Hepatocyte (in vitro differentiated cells): ENCODE data around the gene WIPF3. TPM values are rescaled to one million over a fixed set of nuclear protein-coding genes. Genes with fewer than 3 reads are reported as not detected.

ENCODE experiments used
- DNase-seq: peaks from one replicate; pipeline ENCODE4 v3.0.0-alpha.2; 2016; ENCODE audit warnings: low spot score
- H2AFZ ChIP-seq: fragments of 200-600 bp; sonication (generic); 2 replicates; pipeline ENCODE4 v1.6.0; 2016; ENCODE audit warnings: antibody characterized with exemption, mild to moderate bottlenecking
- H3K27ac ChIP-seq: fragments of 200-600 bp; sonication (generic); 2 replicates; pipeline ENCODE4 v1.5.1; 2016; ENCODE audit warnings: mild to moderate bottlenecking
- H3K27me3 ChIP-seq: fragments of 200-600 bp; sonication (generic); 2 replicates; pipeline ENCODE4 v1.6.1; 2016
- H3K36me3 ChIP-seq: fragments of 200-600 bp; sonication (generic); replicated peaks from 2 replicates; pipeline ENCODE4 v1.5.1; 2016; ENCODE audit warnings: low read depth; ENCODE audit not compliant: insufficient read depth
- H3K4me1 ChIP-seq: fragments of 200-600 bp; sonication (generic); 2 replicates; pipeline ENCODE4 v1.5.1; 2016; ENCODE audit warnings: mild to moderate bottlenecking, moderate library complexity; ENCODE audit not compliant: insufficient read depth
- H3K4me2 ChIP-seq: fragments of 200-600 bp; sonication (generic); 2 replicates; pipeline ENCODE4 v1.6.0; 2016
- H3K4me3 ChIP-seq: fragments of 200-600 bp; sonication (generic); 2 replicates; pipeline ENCODE4 v1.5.1; 2016; ENCODE audit warnings: mild to moderate bottlenecking
- H3K79me2 ChIP-seq: fragments of 200-600 bp; sonication (generic); 2 replicates; pipeline ENCODE4 v1.6.0; 2017; ENCODE audit warnings: mild to moderate bottlenecking
- H3K9me2 ChIP-seq: fragments of 200-600 bp; sonication (generic); replicated peaks from 2 replicates; pipeline ENCODE4 v1.6.0; 2017; ENCODE audit warnings: mild to moderate bottlenecking; ENCODE audit not compliant: insufficient read depth
- H3K9me3 ChIP-seq: fragments of 200-600 bp; sonication (generic); 2 replicates; pipeline ENCODE4 v1.5.1; 2016; ENCODE audit warnings: low read depth, mild to moderate bottlenecking
- H4K20me1 ChIP-seq: fragments of 200-600 bp; sonication (generic); 2 replicates; pipeline ENCODE4 v1.6.0; 2016; ENCODE audit warnings: mild to moderate bottlenecking; ENCODE audit not compliant: insufficient read depth, poor library complexity, severe bottlenecking
- EZH2 ChIP-seq: fragments of 200-600 bp; sonication (generic); IDR thresholded peaks from 2 replicates; pipeline ENCODE4 v1.6.1; 2016; ENCODE audit warnings: antibody characterized with exemption, mild to moderate bottlenecking, borderline replicate concordance
- EZH2phosphoT487 ChIP-seq: fragments of 200-600 bp; sonication (generic); IDR thresholded peaks from one replicate; pipeline ENCODE4 v1.6.1; 2018; ENCODE audit warnings: antibody characterized with exemption, mild to moderate bottlenecking, low read depth, moderate library complexity; ENCODE audit not compliant: unreplicated experiment, severe bottlenecking
- WGBS: methylation state at CpG from one replicate; pipeline ENCODE4 v1.1.6; 2016; ENCODE audit warnings: low lambda C conversion rate; ENCODE audit errors: missing lambda C conversion rate; 5-methylcytosine and 5-hydroxymethylcytosine counted together
- polyA plus RNA-seq: library from polyadenylated mRNA; unstranded; fragments of >200 nt; fragmentation: Nextera tagmentation; extraction: Ambion mirVana; gene quantifications from 2 replicates; pipeline ENCODE4 v1.2.1, GENCODE V29; 2016
- total RNA-seq: library from RNA; depleted of rRNA; stranded (reverse); fragments of >200 nt; gene quantifications from 2 replicates; pipeline ENCODE4 v1.2.3, GENCODE V29; 2014
- TF ChIP-seq, protein P1 (sequence below): fragments of 200-600 bp; sonication (generic); IDR thresholded peaks from 2 replicates; pipeline ENCODE4 v1.5.1; 2016; ENCODE audit warnings: antibody characterized with exemption, mild to moderate bottlenecking; ENCODE audit not compliant: poor library complexity

The WIPF3 gene
- total and polyA plus RNA-seq, 2 experiments from 2014 or later = 0.98 to 2.4 TPM

DNA sequence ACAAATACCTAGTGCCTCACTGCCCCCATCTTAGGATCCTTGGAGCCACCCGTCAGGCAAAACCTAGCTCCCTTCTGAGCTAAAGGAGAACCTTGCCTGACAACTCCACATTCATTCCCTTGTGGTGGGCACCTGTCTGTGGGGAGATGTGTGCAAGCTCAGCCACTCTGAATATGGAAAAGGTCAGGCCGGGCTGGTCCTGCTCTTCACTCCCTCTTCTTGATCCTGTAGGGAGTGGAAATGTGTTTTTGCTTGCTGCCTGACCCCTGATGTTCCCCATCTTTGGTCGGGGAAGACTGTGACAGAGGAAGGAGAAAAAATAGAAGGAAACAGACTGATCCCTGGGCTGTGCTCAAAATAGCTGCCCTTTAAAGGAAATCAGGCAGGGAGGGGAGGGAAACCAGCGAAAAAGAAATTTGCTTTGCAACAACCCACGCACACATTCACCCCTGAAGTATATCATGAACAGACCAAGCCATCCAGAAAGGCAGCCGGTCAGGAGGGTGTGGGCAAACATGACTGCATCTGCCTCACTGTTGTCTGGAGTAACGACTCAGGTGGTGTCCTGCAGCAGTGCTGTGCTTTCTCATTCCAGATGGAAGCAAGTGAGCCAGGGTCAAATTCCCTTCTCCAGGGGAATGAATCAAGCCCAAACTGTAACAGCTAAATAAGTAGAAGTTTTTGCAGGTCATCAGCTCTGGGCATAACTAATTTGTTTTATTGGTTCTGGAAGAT is 109.3 kb downstream of the WIPF3 start:
- Histone ChIP-seq H3K36me3 (no peaks in the 10 kb centered on the region), H3K27me3 (no peaks in the 10 kb centered on the region), H3K4me3 (no peak overlapping the region), H4K20me1 (no peaks in the 10 kb centered on the region), H3K79me2 (no peaks in the 10 kb centered on the region), H3K4me2 (no peak overlapping the region), H3K9me3 (no peaks in the 10 kb centered on the region), H3K27ac (no peak overlapping the region), H3K4me1 (no peaks in the 10 kb centered on the region), H3K9me2 (no peaks in the 10 kb centered on the region), H2AFZ (no peak overlapping the region)
- no peak for DNase-seq
- 79% methylated on average over 7 of the region's 7 CpGs for WGBS
- TF ChIP-seq EZH2phosphoT487 = no peak

DNA sequence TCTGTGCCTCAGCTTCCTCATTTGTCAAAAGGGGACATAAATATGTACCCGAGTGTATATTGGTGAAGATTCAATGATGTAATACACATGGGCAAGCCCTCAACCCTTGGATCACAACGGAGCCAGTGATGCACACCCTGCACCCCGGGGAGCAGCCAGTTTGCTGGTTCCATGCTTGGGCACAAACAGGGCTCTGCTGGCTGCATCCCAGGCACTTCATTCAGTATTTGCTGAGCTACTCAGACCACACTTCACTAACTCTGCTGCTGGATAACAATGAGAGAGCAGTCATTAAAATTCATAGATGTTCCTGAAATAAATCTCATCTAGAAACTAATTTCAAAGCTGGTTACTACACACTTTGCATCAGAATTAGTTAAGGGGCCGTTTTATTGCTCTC is 111.3 kb downstream of the WIPF3 start:
- no peaks in the 10 kb centered on the region for H3K79me2 ChIP-seq
- no peaks in the 10 kb centered on the region for H3K9me3 ChIP-seq
- DNase-seq = no peak
- H3K4me2 ChIP-seq = no peak overlapping the region
- TF ChIP-seq, protein P1, sequence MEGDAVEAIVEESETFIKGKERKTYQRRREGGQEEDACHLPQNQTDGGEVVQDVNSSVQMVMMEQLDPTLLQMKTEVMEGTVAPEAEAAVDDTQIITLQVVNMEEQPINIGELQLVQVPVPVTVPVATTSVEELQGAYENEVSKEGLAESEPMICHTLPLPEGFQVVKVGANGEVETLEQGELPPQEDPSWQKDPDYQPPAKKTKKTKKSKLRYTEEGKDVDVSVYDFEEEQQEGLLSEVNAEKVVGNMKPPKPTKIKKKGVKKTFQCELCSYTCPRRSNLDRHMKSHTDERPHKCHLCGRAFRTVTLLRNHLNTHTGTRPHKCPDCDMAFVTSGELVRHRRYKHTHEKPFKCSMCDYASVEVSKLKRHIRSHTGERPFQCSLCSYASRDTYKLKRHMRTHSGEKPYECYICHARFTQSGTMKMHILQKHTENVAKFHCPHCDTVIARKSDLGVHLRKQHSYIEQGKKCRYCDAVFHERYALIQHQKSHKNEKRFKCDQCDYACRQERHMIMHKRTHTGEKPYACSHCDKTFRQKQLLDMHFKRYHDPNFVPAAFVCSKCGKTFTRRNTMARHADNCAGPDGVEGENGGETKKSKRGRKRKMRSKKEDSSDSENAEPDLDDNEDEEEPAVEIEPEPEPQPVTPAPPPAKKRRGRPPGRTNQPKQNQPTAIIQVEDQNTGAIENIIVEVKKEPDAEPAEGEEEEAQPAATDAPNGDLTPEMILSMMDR = no peak
- TF ChIP-seq EZH2 (no peak), EZH2phosphoT487 (no peak)
- no peak overlapping the region for H3K27ac ChIP-seq
- no peaks in the 10 kb centered on the region for H3K9me2 ChIP-seq
- no peaks in the 10 kb centered on the region for H3K4me1 ChIP-seq
- peaks cover 3% of the 10 kb centered on the region for H4K20me1 ChIP-seq
- H3K27me3 ChIP-seq = no peaks in the 10 kb centered on the region
- WGBS = 86% methylated on average over 4 of the region's 4 CpGs
- H2AFZ ChIP-seq = no peak overlapping the region
- H3K36me3 ChIP-seq = no peaks in the 10 kb centered on the region
- H3K4me3 ChIP-seq = no peak overlapping the region

DNA sequence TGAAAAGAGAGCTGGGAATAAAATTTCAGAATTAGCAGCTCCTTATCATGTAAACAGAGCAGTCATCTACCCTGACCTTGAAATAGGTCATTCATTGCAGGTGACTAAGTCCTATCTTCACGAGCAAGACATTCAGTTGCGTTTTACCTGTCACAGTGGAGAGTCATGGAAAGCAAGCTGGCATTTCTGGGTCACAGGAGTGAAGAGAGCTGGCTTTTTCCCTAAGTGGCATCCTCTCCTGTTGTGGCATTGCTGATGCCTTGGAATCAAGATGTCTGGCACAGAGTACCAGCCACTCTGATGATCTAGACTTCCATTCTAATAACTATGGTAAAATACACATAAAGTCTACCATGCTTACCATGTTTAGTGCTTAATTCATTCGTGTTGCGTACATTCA is 112.5 kb downstream of the WIPF3 start:
- H3K9me2 ChIP-seq = no peaks in the 10 kb centered on the region
- WGBS = 96% methylated on average over 4 of the region's 4 CpGs
- H3K27ac ChIP-seq = no peak overlapping the region
- no peaks in the 10 kb centered on the region for H3K4me1 ChIP-seq
- H3K9me3 ChIP-seq = no peaks in the 10 kb centered on the region
- H2AFZ ChIP-seq = no peak overlapping the region
- H3K4me2 ChIP-seq = no peak overlapping the region
- no peak overlapping the region for H3K4me3 ChIP-seq
- peaks cover 3% of the 10 kb centered on the region for H4K20me1 ChIP-seq
- H3K36me3 ChIP-seq = no peaks in the 10 kb centered on the region
- no peaks in the 10 kb centered on the region for H3K27me3 ChIP-seq
- no peak for DNase-seq
- no peaks in the 10 kb centered on the region for H3K79me2 ChIP-seq
- TF ChIP-seq, protein P1 = no peak
- TF ChIP-seq EZH2 = no peak
- no peak for TF ChIP-seq EZH2phosphoT487

DNA sequence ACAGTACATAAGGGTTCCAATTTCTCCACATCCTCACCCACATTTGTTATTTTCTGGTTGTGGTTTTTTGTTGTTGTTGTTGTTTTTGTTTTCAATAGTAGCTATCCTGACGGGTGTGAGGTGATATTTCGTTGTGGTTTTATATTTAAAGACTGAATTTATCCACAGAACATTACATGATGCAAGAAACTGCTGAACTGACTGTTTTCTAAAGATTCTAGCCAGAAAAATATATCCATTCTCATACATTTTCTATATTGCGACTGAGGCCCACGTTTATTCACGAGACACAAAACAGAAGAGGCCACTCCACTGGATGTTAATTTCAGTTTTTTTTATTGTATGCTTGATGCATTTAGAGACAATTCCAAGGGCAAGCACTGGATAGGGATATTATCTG is 113.5 kb downstream of the WIPF3 start:
- no peak for DNase-seq
- no peaks in the 10 kb centered on the region for H3K9me3 ChIP-seq
- no peak overlapping the region for H3K4me2 ChIP-seq
- H3K27me3 ChIP-seq = no peaks in the 10 kb centered on the region
- no peaks in the 10 kb centered on the region for H3K79me2 ChIP-seq
- H4K20me1 ChIP-seq = peaks cover 3% of the 10 kb centered on the region
- WGBS = 96% methylated on average over 5 of the region's 5 CpGs
- TF ChIP-seq EZH2phosphoT487 = no peak
- no peak for TF ChIP-seq EZH2
- TF ChIP-seq, protein P1 = no peak
- no peak overlapping the region for H3K27ac ChIP-seq
- H2AFZ ChIP-seq = no peak overlapping the region
- no peaks in the 10 kb centered on the region for H3K9me2 ChIP-seq
- H3K4me3 ChIP-seq = no peak overlapping the region
- no peaks in the 10 kb centered on the region for H3K36me3 ChIP-seq
- no peaks in the 10 kb centered on the region for H3K4me1 ChIP-seq
